GM18517 (cell line): Measurements from ENCODE around the gene AFF3.

ENCODE experiments used
- ATAC-seq: cut with Tn5 transposase; IDR thresholded peaks from one replicate; pipeline ENCODE4 v1.9.1; 2021; ENCODE audit warnings: mild to moderate bottlenecking, moderate library complexity; ENCODE audit not compliant: unreplicated experiment

AFF3 gene

DNA sequence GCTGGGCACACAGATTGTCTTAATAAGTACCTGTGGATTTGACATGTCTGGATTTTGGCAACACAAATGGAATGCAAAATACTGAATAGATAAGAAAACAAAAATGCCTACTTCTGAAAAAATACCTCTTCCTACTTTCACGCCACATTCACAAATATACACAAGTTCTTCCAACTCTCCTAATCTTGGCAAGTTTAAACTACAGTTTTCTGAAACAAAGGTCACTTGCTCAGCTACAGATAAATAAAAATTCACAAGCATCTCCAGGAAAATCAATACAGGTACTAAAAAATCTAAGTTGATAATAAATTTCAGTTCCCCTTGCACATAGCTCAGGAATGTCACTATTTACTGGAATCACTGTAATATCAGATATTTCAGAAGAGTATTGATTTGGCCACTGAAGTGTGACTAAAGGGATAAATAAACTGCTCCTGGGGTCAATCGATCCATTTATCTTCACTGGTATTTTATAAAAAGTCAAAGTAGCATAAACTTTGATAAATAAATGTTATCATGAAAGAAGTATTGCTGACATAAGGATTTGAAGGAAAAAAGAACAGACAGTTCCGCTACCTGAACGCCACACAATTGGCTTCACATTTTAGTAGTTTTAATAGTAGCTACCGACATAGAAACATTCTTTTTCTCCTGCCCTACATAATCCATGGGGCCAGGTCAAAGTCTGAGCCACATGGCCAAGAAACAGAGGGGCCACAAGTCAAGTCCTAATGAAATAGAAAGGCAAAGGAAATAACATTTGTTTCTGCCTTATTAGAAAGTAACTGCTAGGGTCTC is 243.1 kb downstream of the AFF3 start:
- ATAC-seq, result no peak

GRCh38 chr2:99898336-99899048 is 243.9 kb downstream of the AFF3 start:
- no peak for ATAC-seq

DNA sequence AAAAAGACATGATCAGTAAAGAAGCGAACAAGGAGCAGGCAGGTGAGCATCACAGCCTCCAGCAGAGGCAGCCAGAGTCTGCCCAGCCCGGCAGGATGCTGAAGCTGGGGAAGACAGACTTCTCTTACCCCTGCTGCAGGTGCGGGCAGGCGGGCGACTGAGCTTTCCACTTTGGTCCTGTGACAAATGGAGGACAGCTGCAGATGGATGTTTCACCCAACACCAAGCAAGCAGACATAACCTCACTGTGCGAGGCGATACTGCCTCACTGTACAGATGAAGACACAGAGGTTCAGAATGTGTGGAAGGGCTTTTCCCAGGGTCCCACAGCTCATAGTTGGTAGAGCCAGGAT is 251.0 kb downstream of the AFF3 start:
- no peak for ATAC-seq

DNA sequence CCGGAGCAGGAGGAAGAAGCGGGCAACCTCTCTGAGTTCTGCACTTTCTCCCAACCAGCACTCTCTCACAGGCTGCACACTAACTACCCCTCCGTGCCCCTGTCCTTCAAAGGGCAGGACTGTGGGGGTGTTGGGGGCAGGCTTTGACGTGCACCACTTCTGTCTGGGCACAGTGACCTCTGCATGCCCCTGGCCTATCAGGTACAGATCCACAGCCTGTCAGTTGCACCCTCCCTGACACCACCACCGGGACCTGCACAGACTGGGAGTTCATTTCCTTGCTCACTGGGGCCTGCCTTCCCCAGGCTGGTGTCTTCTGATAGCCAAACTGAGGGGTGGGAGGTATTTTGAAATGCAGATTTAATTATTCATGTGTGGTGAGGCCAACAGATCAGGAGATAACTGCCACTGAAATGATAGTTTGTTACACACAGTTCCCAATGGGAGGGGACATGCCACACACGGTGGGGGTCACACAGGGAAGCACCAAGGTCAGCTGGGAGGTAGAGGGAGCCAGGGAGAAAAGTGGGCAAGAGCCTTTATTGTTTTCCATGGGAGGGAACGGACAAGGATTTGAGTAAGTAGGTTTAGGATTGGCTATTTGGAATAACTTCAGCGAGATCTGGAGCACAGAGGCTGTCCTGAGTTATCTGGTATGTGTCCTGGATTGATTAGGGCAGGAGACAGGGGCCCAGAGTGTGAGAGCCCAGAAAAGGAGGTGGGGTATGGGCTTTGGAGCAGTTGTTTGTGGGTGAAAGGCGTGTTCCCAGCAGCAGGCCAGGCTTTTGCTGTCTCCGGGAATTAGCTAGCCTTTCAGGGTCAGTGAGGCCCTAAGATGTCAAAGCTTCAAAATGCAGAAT is 251.6 kb downstream of the AFF3 start:
- ATAC-seq, result no peak

GRCh38 chr2:99888617-99889016 is 253.8 kb downstream of the AFF3 start:
- no peak for ATAC-seq

GRCh38 chr2:99886418-99886817 is 256.0 kb downstream of the AFF3 start:
- ATAC-seq, result no peak

GRCh38 chr2:99883358-99883757 is 259.0 kb downstream of the AFF3 start:
- ATAC-seq, result no peak

- ATAC-seq, result no peak
Observed at GRCh38 chr2:99881901-99882591, 260.3 kb downstream of the AFF3 start.

GRCh38 chr2:99880964-99881294 is 261.5 kb downstream of the AFF3 start:
- ATAC-seq, result no peak

DNA sequence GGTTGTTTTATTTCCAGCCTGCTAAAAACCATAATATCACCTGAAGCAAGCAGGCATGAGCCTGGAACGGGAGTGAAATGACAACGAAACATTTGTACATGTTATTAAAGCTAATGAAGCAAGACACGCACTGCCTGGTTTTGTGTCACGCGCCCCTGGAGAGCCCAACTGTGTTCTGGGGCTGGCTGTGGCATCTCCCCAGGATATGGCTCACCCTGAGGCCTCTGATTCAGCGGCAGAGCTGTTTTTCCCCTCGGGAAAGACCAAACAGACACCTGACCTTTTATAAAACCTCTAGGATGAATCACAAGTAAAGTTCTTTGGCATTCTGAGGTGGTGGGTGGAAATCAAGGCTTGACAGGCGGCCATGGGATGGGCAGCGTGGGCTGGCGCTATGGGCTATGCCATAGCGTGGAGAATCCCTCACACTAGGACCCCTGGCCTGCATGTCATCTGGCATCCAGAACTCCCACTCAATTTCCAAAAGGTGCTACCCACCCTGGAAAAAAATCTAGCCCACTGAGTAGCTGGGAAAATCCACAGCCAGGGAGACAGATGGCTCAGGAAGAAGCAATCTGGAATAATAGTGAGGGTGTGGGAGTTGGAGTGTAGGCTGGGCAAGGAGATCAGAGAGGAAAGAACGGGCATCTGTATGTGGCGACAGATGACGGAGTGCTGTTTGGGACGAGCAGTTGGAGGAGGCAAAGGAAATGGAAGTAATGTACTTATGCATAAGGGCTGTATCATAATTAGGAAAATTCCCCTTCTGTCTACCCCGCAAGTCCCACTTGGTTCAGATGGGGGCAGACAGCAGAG is 262.0 kb downstream of the AFF3 start:
- ATAC-seq, result no peak

GRCh38 chr2:99879481-99879880 is 262.9 kb downstream of the AFF3 start:
- ATAC-seq, result no peak

GRCh38 chr2:99878581-99879350 is 263.6 kb downstream of the AFF3 start:
- no peak for ATAC-seq

DNA sequence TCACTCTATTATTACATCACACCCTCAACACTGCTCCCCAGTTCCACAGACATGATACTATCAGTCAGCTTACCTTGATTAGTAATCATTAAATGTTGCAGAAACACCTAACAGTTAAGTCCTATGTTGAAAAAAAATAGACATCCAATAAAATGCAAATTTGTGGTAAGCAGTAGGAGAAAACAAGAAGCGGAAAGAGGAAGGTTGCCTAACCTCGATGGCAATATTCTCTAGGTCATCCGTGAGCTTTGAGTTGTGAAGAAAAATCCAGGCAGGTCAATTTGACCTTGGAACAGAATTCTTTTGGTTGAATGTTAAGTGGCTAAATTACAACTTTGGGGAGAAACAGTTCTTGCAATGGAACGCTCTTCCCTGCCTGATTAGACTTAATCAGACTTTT is 264.4 kb downstream of the AFF3 start:
- no peak for ATAC-seq

- ATAC-seq, result no peak
Observed at GRCh38 chr2:99876956-99877355, 265.4 kb downstream of the AFF3 start.

GRCh38 chr2:99875627-99876201 is 266.7 kb downstream of the AFF3 start:
- ATAC-seq, result no peak

GRCh38 chr2:99868260-99868659 is 274.1 kb downstream of the AFF3 start:
- ATAC-seq, result no peak

DNA sequence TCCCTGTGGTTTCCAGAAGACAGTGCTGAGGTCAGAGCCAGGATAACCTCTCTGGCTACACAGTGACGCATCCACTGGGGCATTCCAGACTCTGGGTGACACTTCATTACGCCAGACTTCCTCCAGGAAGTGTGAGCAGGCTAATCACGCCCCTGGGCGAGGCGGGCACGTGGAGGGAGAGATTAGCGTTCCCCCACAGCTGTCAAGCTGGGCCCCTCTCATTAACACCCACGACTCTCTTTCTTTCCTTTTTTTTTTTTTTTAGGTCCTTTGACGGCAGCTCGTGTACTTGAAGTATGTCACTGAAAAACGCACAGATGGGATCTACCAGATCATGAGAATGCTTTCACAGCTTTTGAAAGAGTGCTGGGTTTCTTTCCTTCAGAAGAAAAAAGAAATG is 274.6 kb downstream of the AFF3 start:
- no peak for ATAC-seq

DNA sequence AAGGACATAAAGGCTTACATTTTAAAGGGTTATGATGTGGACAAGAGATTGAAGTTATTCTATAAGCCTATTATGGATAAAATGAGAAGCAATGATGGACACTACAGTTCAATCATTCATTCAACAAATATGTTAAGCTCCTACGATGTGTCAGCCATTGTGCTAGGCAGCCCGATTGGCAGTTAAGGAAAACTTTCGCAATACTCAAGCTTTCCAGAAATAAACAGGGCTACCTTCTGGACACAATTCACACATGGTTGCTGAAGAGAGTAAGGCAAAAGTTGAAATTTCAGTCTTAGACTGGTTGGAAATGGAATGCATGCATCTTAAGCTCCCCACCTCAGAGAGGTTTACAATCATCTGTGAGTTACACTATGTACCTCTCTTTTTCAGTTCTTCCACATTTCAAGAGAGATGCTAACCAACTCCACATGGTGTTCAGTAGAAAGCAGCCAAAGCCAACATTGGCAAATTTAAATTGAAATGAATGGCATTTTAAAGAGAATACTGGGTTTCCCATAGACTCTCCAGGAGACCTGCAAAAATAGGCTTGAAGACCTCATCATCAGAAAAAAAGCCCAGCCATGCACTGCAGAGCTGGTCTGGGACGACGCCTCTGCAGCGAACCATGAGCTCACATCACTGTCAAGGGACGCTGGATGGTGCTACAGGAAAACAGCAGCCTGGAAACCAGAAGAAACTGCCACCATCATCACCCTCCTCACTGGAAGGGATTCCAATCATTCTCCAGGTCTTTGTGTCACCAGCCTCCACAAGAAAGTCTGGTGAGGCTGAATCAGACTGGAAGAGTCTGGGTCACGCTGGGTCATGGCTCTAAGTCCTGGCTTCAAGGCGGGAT is 276.3 kb downstream of the AFF3 start:
- ATAC-seq, result no peak
